A375 (cell line): ENCODE measurements around the gene LCE2C. TPM values are rescaled to one million over a fixed set of nuclear protein-coding genes. Genes with fewer than 3 reads are reported as not detected.

Experiments
- total RNA-seq: library from RNA; depleted of rRNA; stranded (reverse); fragments of >200 nt; shearing (Covaris generic); gene quantifications from 2 replicates; pipeline ENCODE4 v1.2.3, GENCODE V29; 2014; rRNA removed

The LCE2C gene
- total RNA-seq = not detected in 2 replicates

GRCh38 chr1:152674983-152675382, at the start of gene LCE2C:
Gene LCE2C (plus strand): TSS chr1:152675279. CDS start chr1:152676016, 737 bp downstream.

GRCh38 chr1:152663098-152663497, 12.0 kb upstream of the LCE2C start, which contains the start of gene LCE2D:
Gene LCE2D (plus strand): TSS chr1:152663380. CDS start chr1:152664106, 726 bp downstream.

GRCh38 chr1:152685823-152686222, 10.7 kb downstream of the LCE2C start, which contains the start of gene LCE2B:
Gene LCE2B (plus strand): TSS chr1:152686123. CDS start chr1:152686844, 721 bp downstream.

GRCh38 chr1:152697701-152698600, 22.9 kb downstream of the LCE2C start, which contains the start of gene LCE2A:
Gene LCE2A (plus strand): TSS chr1:152698345. CDS start chr1:152698902, 557 bp downstream.

GRCh38 chr1:152707860-152708259, 32.8 kb downstream of the LCE2C start, which contains the start of gene LCE4A:
Gene LCE4A (plus strand): TSS chr1:152708160. CDS start chr1:152709076, 916 bp downstream.

Other genes starting within 250 kb of the LCE2C start
- gene LCE5A, start 164.5 kb upstream of the LCE2C start, total RNA-seq = not detected in 2 replicates
- not detected in 2 replicates for gene CRCT1, start 160.8 kb upstream of the LCE2C start, total RNA-seq
- gene LCE3E, start 108.5 kb upstream of the LCE2C start, total RNA-seq = not detected in 2 replicates
- gene LCE3D, start 94.8 kb upstream of the LCE2C start, total RNA-seq = not detected in 2 replicates
- gene LCE3C, start 75.0 kb upstream of the LCE2C start, total RNA-seq = not detected in 2 replicates
- not detected in 2 replicates for gene LCE3B, start 61.5 kb upstream of the LCE2C start, total RNA-seq
- not detected in 2 replicates for gene LCE3A, start 52.2 kb upstream of the LCE2C start, total RNA-seq
- gene LCE2D, start 11.9 kb upstream of the LCE2C start, total RNA-seq = not detected in 2 replicates
- gene LCE2B, start 10.8 kb downstream of the LCE2C start, total RNA-seq = not detected in 2 replicates
- gene LCE2A, start 23.1 kb downstream of the LCE2C start, total RNA-seq = not detected in 2 replicates
- not detected in 2 replicates for gene LCE4A, start 32.9 kb downstream of the LCE2C start, total RNA-seq
- gene KPRP, start 82.7 kb downstream of the LCE2C start, total RNA-seq = not detected in 2 replicates
- gene LCE1F, start 99.9 kb downstream of the LCE2C start, total RNA-seq = not detected in 2 replicates
- not detected in 2 replicates for gene LCE1E, start 111.0 kb downstream of the LCE2C start, total RNA-seq
- gene LCE1D, start 121.4 kb downstream of the LCE2C start, total RNA-seq = not detected in 2 replicates
- not detected in 2 replicates for gene LCE1C, start 131.4 kb downstream of the LCE2C start, total RNA-seq
- gene LCE1B, start 136.7 kb downstream of the LCE2C start, total RNA-seq = not detected in 2 replicates
- gene LCE1A, start 152.2 kb downstream of the LCE2C start, total RNA-seq = not detected in 2 replicates
- gene LCE6A, start 167.6 kb downstream of the LCE2C start, total RNA-seq = not detected in 2 replicates
- not detected in 2 replicates for gene LCE7A, start 184.7 kb downstream of the LCE2C start, total RNA-seq
- gene SMCP, start 203.0 kb downstream of the LCE2C start, total RNA-seq = not detected in 2 replicates
- 0.08 TPM in 1 of 2 replicates, not detected in the other for gene IVL, start 233.3 kb downstream of the LCE2C start, total RNA-seq